Thymus (tissue), 11 donors: Measurements from ENCODE around the gene ANKRD13C. TPM values are rescaled to one million over a fixed set of nuclear protein-coding genes. Genes with fewer than 3 reads are reported as not detected.
"Not testable (repeated sequence)": the region's sequence is repeated elsewhere in the genome, so short reads cannot be mapped to it uniquely, and the experiment has no call there.

Experiments
- DNase-seq, 9 donors: peaks; one replicate each; pipeline ENCODE4 v3.0.0-alpha.2; 2013; ENCODE audit warnings: low spot score in 9 of 9, low read depth in 6 of 9, missing footprints in 1 of 9
- H3K27ac ChIP-seq, 2 donors: one replicate each; pipeline ENCODE4 v1.5.1; 2013; ENCODE audit warnings: control low read depth in 1 of 2, low read depth in 1 of 2, low read length in 1 of 2, mild to moderate bottlenecking in 1 of 2, moderate library complexity in 1 of 2
- H3K27me3 ChIP-seq, 2 donors: one replicate each; pipeline ENCODE4 v1.5.1; 2013; ENCODE audit warnings: low read length in 1 of 2; ENCODE audit not compliant: control insufficient read depth in 2 of 2, insufficient read depth in 1 of 2
- H3K36me3 ChIP-seq, 2 donors: one replicate each; pipeline ENCODE4 v1.5.1; 2013; ENCODE audit warnings: low read length in 1 of 2, mild to moderate bottlenecking in 1 of 2, moderate library complexity in 1 of 2; ENCODE audit not compliant: control insufficient read depth in 2 of 2, insufficient read depth in 2 of 2
- H3K4me1 ChIP-seq, 2 donors: one replicate each; pipeline ENCODE4 v1.5.1; 2013; ENCODE audit warnings: low read length in 2 of 2; ENCODE audit not compliant: control insufficient read depth in 2 of 2, insufficient read depth in 2 of 2
- H3K4me3 ChIP-seq, 2 donors: one replicate each; pipeline ENCODE4 v1.5.1; 2013; ENCODE audit warnings: low read length in 2 of 2, control low read depth in 1 of 2, mild to moderate bottlenecking in 1 of 2
- H3K9me3 ChIP-seq, 2 donors: one replicate each; pipeline ENCODE4 v1.5.1; 2013; ENCODE audit warnings: low read length in 1 of 2, mild to moderate bottlenecking in 1 of 2; ENCODE audit not compliant: control insufficient read depth in 2 of 2, insufficient read depth in 1 of 2
- WGBS: extraction: QIAGEN DNeasy Blood & Tissue Kit; methylation state at CpG from one replicate; pipeline ENCODE4 v1.1.7; 2013; 5-methylcytosine and 5-hydroxymethylcytosine counted together
- polyA plus RNA-seq: library from polyadenylated mRNA; stranded (reverse); fragments of 200-250 nt; gene quantifications from one replicate; pipeline ENCODE4 v1.2.3, GENCODE V29; 2013
- total RNA-seq: library from RNA; stranded (reverse); fragments of 120-200 nt; gene quantifications from one replicate; pipeline ENCODE4 v1.2.4, GENCODE V29; 2013
- donor health status: healthy.

The ANKRD13C gene
- total and polyA plus RNA-seq, 2 donors: 18.6 to 24.9 TPM

DNA sequence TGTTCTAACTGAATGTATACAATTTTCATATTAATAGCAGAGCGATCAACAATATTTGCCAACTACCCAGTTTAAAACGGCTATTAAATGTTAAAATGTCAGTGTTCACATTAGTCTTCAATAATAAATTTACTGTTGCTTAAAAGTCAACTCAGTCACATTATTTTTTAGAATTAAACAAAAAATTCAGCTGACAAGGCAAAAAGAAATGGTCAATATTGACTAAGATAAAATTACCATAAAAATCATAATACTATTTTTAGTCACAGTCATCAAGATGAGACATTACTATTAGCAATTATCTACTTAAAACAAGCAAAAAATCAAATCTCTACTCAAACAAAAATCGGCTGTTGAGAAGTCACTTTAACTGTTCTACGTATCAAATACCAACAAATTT is 1.5 kb downstream of the ANKRD13C start:
- no peak for DNase-seq
- Histone ChIP-seq H3K4me1 (peaks cover 0 to 3% of the 10 kb centered on the region in 2 donors), H3K9me3 (no peaks in the 10 kb centered on the region), H3K27me3 (no peaks in the 10 kb centered on the region), H3K4me3 (peak overlapping the region; percentile 80 to 97), H3K36me3 (no peaks in the 10 kb centered on the region), H3K27ac (no peak overlapping the region)
- 56% methylated on average over 4 of the region's 4 CpGs for WGBS

GRCh38 chr1:70349799-70350198 is 4.7 kb downstream of the ANKRD13C start:
- DNase-seq, H3K36me3 ChIP-seq, H3K4me1 ChIP-seq, H3K27ac ChIP-seq, H3K4me3 ChIP-seq, H3K9me3 ChIP-seq, H3K27me3 ChIP-seq: not testable (repeated sequence)
- WGBS: 96% methylated on average over 4 of the region's 4 CpGs

GRCh38 chr1:70348399-70349165 is 5.9 kb downstream of the ANKRD13C start:
- 98% methylated on average over 11 of the region's 11 CpGs for WGBS
- DNase-seq: no peak

DNA sequence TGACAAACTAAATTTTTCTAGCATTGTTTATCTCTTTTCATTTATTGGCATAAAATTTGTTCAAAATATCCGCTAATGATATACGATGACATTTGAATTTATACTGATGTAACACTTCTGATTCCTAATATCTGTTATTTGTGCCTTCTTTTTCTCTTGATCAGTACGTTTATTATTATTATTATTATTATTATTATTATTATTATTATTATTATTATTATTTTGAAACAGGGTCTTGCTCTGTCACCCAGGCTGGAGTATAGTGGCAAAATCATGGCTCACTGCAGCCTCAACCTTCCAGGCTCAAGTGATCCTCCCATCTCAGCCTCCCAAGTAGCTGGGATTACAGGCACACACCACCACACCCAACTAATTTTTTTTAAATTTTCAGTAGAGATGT is 14.9 kb downstream of the ANKRD13C start:
- H3K27ac ChIP-seq, H3K4me3 ChIP-seq, H3K4me1 ChIP-seq, H3K36me3 ChIP-seq, H3K9me3 ChIP-seq, H3K27me3 ChIP-seq, DNase-seq: not testable (repeated sequence)
- WGBS: 98% methylated on average over 3 of the region's 3 CpGs

More at GRCh38 chr1:70348399-70349165, 5.9 kb downstream of the ANKRD13C start:
- Histone ChIP-seq H3K27me3 (no peaks in the 10 kb centered on the region), H3K4me1 (no peaks in the 10 kb centered on the region), H3K27ac (no peak overlapping the region), H3K4me3 (no peak overlapping the region), H3K36me3 (no peaks in the 10 kb centered on the region), H3K9me3 (no peaks in the 10 kb centered on the region)

DNA sequence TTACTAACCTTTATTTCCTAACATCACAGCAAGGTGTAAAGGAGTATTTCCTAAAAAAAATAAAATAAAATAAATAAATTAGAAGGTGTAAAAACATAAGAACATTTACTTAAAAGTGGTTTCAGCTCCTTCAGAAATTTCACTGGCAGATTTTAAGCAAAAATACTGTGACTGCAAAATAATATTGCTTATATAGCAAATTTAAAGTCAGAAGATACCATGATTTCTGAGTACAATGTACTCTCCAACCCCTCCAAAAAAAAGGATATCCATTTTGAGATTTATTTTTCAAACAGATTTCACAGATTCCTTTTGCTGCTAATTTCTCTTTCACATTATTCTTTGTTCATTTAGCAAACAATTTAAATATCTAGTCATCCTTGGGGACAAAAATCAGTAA is 18.5 kb downstream of the ANKRD13C start:
- no peak for DNase-seq
- peaks cover 8 to 22% of the 10 kb centered on the region in 2 donors for H3K36me3 ChIP-seq
- no peaks in the 10 kb centered on the region for H3K9me3 ChIP-seq
- no peak overlapping the region for H3K27ac ChIP-seq
- no peak overlapping the region for H3K4me3 ChIP-seq
- H3K27me3 ChIP-seq: no peaks in the 10 kb centered on the region
- H3K4me1 ChIP-seq: no peaks in the 10 kb centered on the region

DNA sequence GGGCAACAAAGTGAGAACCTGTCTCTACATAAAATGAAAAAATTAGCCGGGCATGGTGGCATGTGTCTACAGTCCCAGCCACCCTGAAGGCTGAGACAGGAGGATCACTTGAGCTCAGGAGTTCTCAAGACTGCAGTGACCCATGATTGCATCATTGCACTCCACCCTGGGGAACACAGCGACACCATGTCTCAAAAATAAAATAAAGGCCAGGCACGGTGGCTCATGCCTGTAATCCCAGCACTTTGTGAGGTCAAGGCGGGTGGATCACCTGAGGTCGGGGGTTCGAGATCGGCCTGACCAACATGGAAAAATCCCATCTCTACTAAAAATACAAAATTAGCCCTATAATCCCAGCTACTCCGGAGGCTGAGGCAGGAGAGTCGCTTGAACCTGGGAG is 20.1 kb downstream of the ANKRD13C start:
- DNase-seq: no peak
- peaks cover 8 to 26% of the 10 kb centered on the region in 2 donors for H3K36me3 ChIP-seq
- H3K4me3 ChIP-seq: no peak overlapping the region
- no peaks in the 10 kb centered on the region for H3K9me3 ChIP-seq
- WGBS: 98% methylated on average over 9 of the region's 9 CpGs
- no peaks in the 10 kb centered on the region for H3K27me3 ChIP-seq
- no peaks in the 10 kb centered on the region for H3K4me1 ChIP-seq
- no peak overlapping the region for H3K27ac ChIP-seq

DNA sequence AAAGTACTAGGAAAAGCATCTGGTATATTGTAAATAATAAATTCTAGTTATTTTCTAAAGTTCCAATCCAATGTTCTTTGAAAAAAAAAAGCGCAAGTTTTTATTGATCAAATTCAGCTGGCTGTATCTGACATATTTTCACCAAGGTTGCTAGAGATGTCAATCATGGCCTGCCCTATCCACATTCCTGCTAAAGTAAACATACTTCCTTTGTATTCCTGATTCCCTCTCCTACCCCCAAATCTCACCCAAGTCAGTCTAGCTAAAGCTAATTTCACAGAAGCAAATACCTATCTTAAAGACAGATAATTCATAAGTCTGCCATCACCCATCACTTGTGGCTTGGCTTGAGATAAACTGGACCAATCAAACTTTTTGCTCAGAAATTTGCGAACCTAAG is 21.3 kb downstream of the ANKRD13C start:
- Histone ChIP-seq H3K27me3 (no peaks in the 10 kb centered on the region), H3K36me3 (peaks cover 6 to 24% of the 10 kb centered on the region in 2 donors), H3K4me1 (no peaks in the 10 kb centered on the region), H3K4me3 (no peak overlapping the region), H3K9me3 (no peaks in the 10 kb centered on the region), H3K27ac (no peak overlapping the region)
- no peak for DNase-seq
- 97% methylated on average over 2 of the region's 2 CpGs for WGBS

GRCh38 chr1:70331962-70332361 is 22.6 kb downstream of the ANKRD13C start:
- Histone ChIP-seq H3K4me1 (no peaks in the 10 kb centered on the region), H3K27me3 (no peaks in the 10 kb centered on the region), H3K9me3 (no peaks in the 10 kb centered on the region), H3K4me3 (no peak overlapping the region), H3K27ac (no peak overlapping the region), H3K36me3 (peaks cover 7 to 17% of the 10 kb centered on the region in 2 donors)
- DNase-seq: no peak

GRCh38 chr1:70327306-70328076 is 27.0 kb downstream of the ANKRD13C start:
- no peaks in the 10 kb centered on the region for H3K9me3 ChIP-seq
- 97% methylated on average over 7 of the region's 7 CpGs for WGBS
- peaks cover 3 to 6% of the 10 kb centered on the region in 2 donors for H3K36me3 ChIP-seq
- H3K27ac ChIP-seq: no peak overlapping the region
- H3K4me3 ChIP-seq: no peak overlapping the region
- no peak for DNase-seq
- no peaks in the 10 kb centered on the region for H3K4me1 ChIP-seq
- H3K27me3 ChIP-seq: no peaks in the 10 kb centered on the region
